ENCODE data around the gene PIGS. TPM values are rescaled to one million over a fixed set of nuclear protein-coding genes. Genes with fewer than 3 reads are reported as not detected.
A peak's percentile ranks its signal among the peaks of the same experiment; 100 is the strongest.

Gene PIGS
- total RNA-seq, 1 donor from 2014 or later = 15.2 TPM

GRCh38 chr17:28506763-28507487 is 64.4 kb downstream of the PIGS start:
- Mint-ChIP-seq H3K27me3 (ENCODE audit: insufficient read depth, low read depth) (peaks cover 10% of the 10 kb centered on the region), H3K4me3 (peak overlapping the region; percentile 41), H3K9me3 (no peaks in the 10 kb centered on the region), H3K36me3 (no peaks in the 10 kb centered on the region), H3K4me1 (peaks cover 3% of the 10 kb centered on the region), H3K27ac (peak overlapping the region; percentile 87)
- Histone ChIP-seq H3K27ac (no peak overlapping the region), H4K20me1 (ENCODE audit: low read depth) (no peaks in the 10 kb centered on the region), H3K79me2 (ENCODE audit: low read depth) (no peaks in the 10 kb centered on the region), H3K4me3 (no peak overlapping the region), H2AFZ (replicated peaks) (no peak overlapping the region), H3K27me3 (no peaks in the 10 kb centered on the region), H3K4me1 (no peaks in the 10 kb centered on the region), H3K9me3 (ENCODE audit: low read depth) (no peaks in the 10 kb centered on the region), H3K36me3 (no peaks in the 10 kb centered on the region), H3F3A (ENCODE audit: low read depth) (no peaks in the 10 kb centered on the region), H3K9ac (no peak overlapping the region), H3K4me2 (no peak overlapping the region)
- TF ChIP-seq EZH2 (IDR thresholded peaks at IDR 0.05) = no peak
- TF ChIP-seq CTCF (IDR thresholded peaks at IDR 0.05) = no peak
- no peak for TF ChIP-seq EZH2phosphoT487 (IDR thresholded peaks at IDR 0.05)
- DNase-seq (ENCODE audit: low spot score) = no peak

GRCh38 chr17:28505986-28506665 is 65.2 kb downstream of the PIGS start, which contains the start of gene FOXN1:
Gene FOXN1, plus strand, starts transcription at chr17:28506348. Its CDS starts 17,622 bp downstream, at chr17:28523970.
- Histone ChIP-seq H3K4me1 (peaks cover 5% of the 10 kb centered on the region), H2AFZ (replicated peaks) (no peak within 1 kb of the TSS), H3K9ac (no peak within 1 kb of the TSS), H4K20me1 (ENCODE audit: low read depth) (no peaks in the 10 kb centered on the region), H3K27ac (no peak within 1 kb of the TSS), H3K36me3 (no peaks in the 10 kb centered on the region), H3K79me2 (ENCODE audit: low read depth) (no peaks in the 10 kb centered on the region), H3F3A (ENCODE audit: low read depth) (no peaks in the 10 kb centered on the region), H3K27me3 (no peaks in the 10 kb centered on the region), H3K4me3 (no peak within 1 kb of the TSS), H3K4me2 (no peak within 1 kb of the TSS), H3K9me3 (ENCODE audit: low read depth) (no peaks in the 10 kb centered on the region)
- no peak for DNase-seq (ENCODE audit: low spot score)
- TF ChIP-seq EZH2 (IDR thresholded peaks at IDR 0.05) (no peak), CTCF (IDR thresholded peaks at IDR 0.05) (no peak), EZH2phosphoT487 (IDR thresholded peaks at IDR 0.05) (no peak)
- Mint-ChIP-seq H3K27me3 (ENCODE audit: insufficient read depth, low read depth) (peaks cover 10% of the 10 kb centered on the region), H3K9me3 (no peaks in the 10 kb centered on the region), H3K36me3 (no peaks in the 10 kb centered on the region), H3K4me3 (peak within 1 kb of the TSS; percentile 41), H3K27ac (peak within 1 kb of the TSS; percentile 87), H3K4me1 (peaks cover 4% of the 10 kb centered on the region)

- H3K4me3 Mint-ChIP-seq = no peak overlapping the region
- Histone ChIP-seq H3K27me3 (no peaks in the 10 kb centered on the region), H3K79me2 (ENCODE audit: low read depth) (no peaks in the 10 kb centered on the region), H3K4me1 (peaks cover 10% of the 10 kb centered on the region), H3K9ac (no peak overlapping the region), H3K27ac (no peak overlapping the region), H3K9me3 (ENCODE audit: low read depth) (no peaks in the 10 kb centered on the region), H3K4me2 (no peak overlapping the region), H3F3A (ENCODE audit: low read depth) (no peaks in the 10 kb centered on the region), H2AFZ (replicated peaks) (no peak overlapping the region), H3K4me3 (no peak overlapping the region), H3K36me3 (no peaks in the 10 kb centered on the region), H4K20me1 (ENCODE audit: low read depth) (no peaks in the 10 kb centered on the region)
- peaks cover 9% of the 10 kb centered on the region for H3K4me1 Mint-ChIP-seq
- peaks cover 9% of the 10 kb centered on the region for H3K27me3 Mint-ChIP-seq (ENCODE audit: insufficient read depth, low read depth)
- no peaks in the 10 kb centered on the region for H3K36me3 Mint-ChIP-seq
- no peak for DNase-seq (ENCODE audit: low spot score)
- TF ChIP-seq CTCF (IDR thresholded peaks at IDR 0.05) (no peak), EZH2phosphoT487 (IDR thresholded peaks at IDR 0.05) (no peak), EZH2 (IDR thresholded peaks at IDR 0.05) (no peak)
- no peak overlapping the region for H3K27ac Mint-ChIP-seq
- H3K9me3 Mint-ChIP-seq = no peaks in the 10 kb centered on the region
Observed at GRCh38 chr17:28503420-28503819, 67.9 kb downstream of the PIGS start.

Other genes starting within 250 kb of the PIGS start
- gene IFT20, start 236.1 kb downstream of the PIGS start, total RNA-seq (ENCODE audit: low replicate concordance) = 25.7 and 68.2 TPM in 2 replicates
- 13.7 and 18.6 TPM in 2 replicates for gene TNFAIP1, start 235.8 kb downstream of the PIGS start, total RNA-seq (ENCODE audit: low replicate concordance)
- gene POLDIP2, start 214.0 kb downstream of the PIGS start, total RNA-seq (ENCODE audit: low replicate concordance) = 44.6 and 65.0 TPM in 2 replicates
- not detected in 2 replicates for gene SEBOX, start 206.3 kb downstream of the PIGS start, total RNA-seq (ENCODE audit: low replicate concordance)
- 0.25 and 1.2 TPM in 2 replicates for gene VTN, start 201.2 kb downstream of the PIGS start, total RNA-seq (ENCODE audit: low replicate concordance)
- 3.1 and 5.5 TPM in 2 replicates for gene SARM1, start 199.8 kb downstream of the PIGS start, total RNA-seq (ENCODE audit: low replicate concordance)
- 2.4 TPM in 2 replicates for gene SLC46A1, start 165.3 kb downstream of the PIGS start, total RNA-seq (ENCODE audit: low replicate concordance)
- not detected in 2 replicates for gene SLC13A2, start 97.9 kb downstream of the PIGS start, total RNA-seq (ENCODE audit: low replicate concordance)
- gene FOXN1, start 65.2 kb downstream of the PIGS start, total RNA-seq (ENCODE audit: low replicate concordance) = not detected in 2 replicates
- 61.4 and 103 TPM in 2 replicates for gene UNC119, start 18.9 kb downstream of the PIGS start, total RNA-seq (ENCODE audit: low replicate concordance)
- 38.6 and 66.6 TPM in 2 replicates for gene ALDOC, start 5.4 kb upstream of the PIGS start, total RNA-seq (ENCODE audit: low replicate concordance)
- 141 TPM in 2 replicates for gene SPAG5, start 27.5 kb upstream of the PIGS start, total RNA-seq (ENCODE audit: low replicate concordance)
- 26.5 and 31.8 TPM in 2 replicates for gene RSKR, start 42.7 kb upstream of the PIGS start, total RNA-seq (ENCODE audit: low replicate concordance)
- gene BLTP2, start 73.6 kb upstream of the PIGS start, total RNA-seq (ENCODE audit: low replicate concordance) = 91.2 and 130 TPM in 2 replicates
- gene SDF2, start 90.4 kb upstream of the PIGS start, total RNA-seq (ENCODE audit: low replicate concordance) = 34.3 and 62.7 TPM in 2 replicates
- gene SUPT6H, start 90.7 kb upstream of the PIGS start, total RNA-seq (ENCODE audit: low replicate concordance) = 29.9 and 38.6 TPM in 2 replicates
- 12.5 and 32.7 TPM in 2 replicates for gene PROCA1, start 140.4 kb upstream of the PIGS start, total RNA-seq (ENCODE audit: low replicate concordance)
- 82.8 and 133 TPM in 2 replicates for gene RAB34, start 146.3 kb upstream of the PIGS start, total RNA-seq (ENCODE audit: low replicate concordance)
- 581 and 932 TPM in 2 replicates for gene RPL23A, start 148.5 kb upstream of the PIGS start, total RNA-seq (ENCODE audit: low replicate concordance)
- 10.0 and 13.4 TPM in 2 replicates for gene TLCD1, start 154.7 kb upstream of the PIGS start, total RNA-seq (ENCODE audit: low replicate concordance)
- 3.7 and 9.2 TPM in 2 replicates for gene NEK8, start 157.3 kb upstream of the PIGS start, total RNA-seq (ENCODE audit: low replicate concordance)
- 32.2 and 94.1 TPM in 2 replicates for gene TRAF4, start 172.5 kb upstream of the PIGS start, total RNA-seq (ENCODE audit: low replicate concordance)